ENCODE measurements around the gene NACC2. TPM values are rescaled to one million over a fixed set of nuclear protein-coding genes. Genes with fewer than 3 reads are reported as not detected.

Gene NACC2
- total RNA-seq, 2 experiments from 2014 or later, result 6.0 to 6.2 TPM

- Mint-ChIP-seq H3K4me3 (no peak overlapping the region), H3K9me3 (no peaks in the 10 kb centered on the region), H3K4me1 (ENCODE audit: low read depth) (peaks cover 8% of the 10 kb centered on the region), H3K27me3 (no peaks in the 10 kb centered on the region), H3K36me3 (ENCODE audit: low read depth) (no peaks in the 10 kb centered on the region), H3K27ac (no peak overlapping the region)
- POLR2A ChIA-PET, result no interaction called here
- no peak for DNase-seq
- ATAC-seq, result no peak
- intact Hi-C loops (cut with micrococcal nuclease), result no loop called here
- no peak for TF ChIP-seq CTCF (IDR thresholded peaks at IDR 0.05)
- CTCF ChIA-PET, result interaction anchor here (1.0 to 1.9 kb wide), 2 partner anchors 15 to 139 kb away, joined by 3 to 5 read pairs; no protein-coding TSS in a partner anchor
These were observed 112.4 kb downstream of the NACC2 start for GRCh38 chr9:135982499-135983207.

GRCh38 chr9:135980926-135981630 is 114.0 kb downstream of the NACC2 start:
- POLR2A ChIA-PET, result no interaction called here
- Mint-ChIP-seq H3K27ac (no peak overlapping the region), H3K27me3 (no peaks in the 10 kb centered on the region), H3K36me3 (ENCODE audit: low read depth) (no peaks in the 10 kb centered on the region), H3K4me3 (no peak overlapping the region), H3K4me1 (ENCODE audit: low read depth) (peaks cover 11% of the 10 kb centered on the region), H3K9me3 (no peaks in the 10 kb centered on the region)
- DNase-seq, result no peak
- CTCF ChIA-PET, result no interaction called here
- ATAC-seq, result no peak
- intact Hi-C loops (cut with micrococcal nuclease), result no loop called here
- no peak for TF ChIP-seq CTCF (IDR thresholded peaks at IDR 0.05)

- Mint-ChIP-seq H3K4me1 (ENCODE audit: low read depth) (peaks cover 11% of the 10 kb centered on the region), H3K4me3 (no peak overlapping the region), H3K27ac (no peak overlapping the region), H3K9me3 (no peaks in the 10 kb centered on the region), H3K27me3 (no peaks in the 10 kb centered on the region), H3K36me3 (ENCODE audit: low read depth) (no peaks in the 10 kb centered on the region)
- ATAC-seq, result no peak
- ChIA-PET POLR2A (interaction anchor here (0.9 to 1.0 kb wide), 2 partner anchors 10 to 18 kb away, joined by 3 read pairs; partner anchors contain the start of gene UBAC1), CTCF (interaction anchor here (1.5 kb wide), 1 partner anchor 12 kb away, joined by 4 read pairs; no protein-coding TSS in a partner anchor)
- intact Hi-C loops (cut with micrococcal nuclease), result no loop called here
- no peak for TF ChIP-seq CTCF (IDR thresholded peaks at IDR 0.05)
- DNase-seq, result no peak
These were observed 115.4 kb downstream of the NACC2 start for GRCh38 chr9:135979547-135980166.

- intact Hi-C loops (cut with micrococcal nuclease), result no loop called here
- Mint-ChIP-seq H3K27me3 (no peaks in the 10 kb centered on the region), H3K36me3 (ENCODE audit: low read depth) (no peaks in the 10 kb centered on the region), H3K4me3 (no peak overlapping the region), H3K9me3 (no peaks in the 10 kb centered on the region), H3K27ac (no peak overlapping the region), H3K4me1 (ENCODE audit: low read depth) (peaks cover 12% of the 10 kb centered on the region)
- ChIA-PET CTCF (interaction anchor here (1.5 kb wide), 1 partner anchor 11 kb away, joined by 4 read pairs; no protein-coding TSS in a partner anchor), POLR2A (interaction anchor here (0.9 to 1.0 kb wide), 2 partner anchors 10 to 17 kb away, joined by 3 read pairs; partner anchors contain the start of gene UBAC1)
- peak; percentile 69 for DNase-seq
- peak; percentile 88 for ATAC-seq
- no peak for TF ChIP-seq CTCF (IDR thresholded peaks at IDR 0.05)
These were observed 116.2 kb downstream of the NACC2 start for GRCh38 chr9:135978642-135979546.

Data from activated CD8-positive, alpha-beta T cell treated with anti-CD3 and anti-CD28 coated beads for 36 hours (primary cell).